Muscle of back (tissue), 11 donors: ENCODE measurements around the gene CYBB. TPM values are rescaled to one million over a fixed set of nuclear protein-coding genes. Genes with fewer than 3 reads are reported as not detected.

Experiments used
- DNase-seq, 3 donors: peaks; one replicate each; pipeline versions ENCODE4 v3.0.0 to v3.0.0-alpha.2; 2013
- polyA plus RNA-seq, 10 donors: library from polyadenylated mRNA; unstranded; fragments of 120-200 nt; gene quantifications; one replicate each; pipeline ENCODE4 v1.2.1, GENCODE V29; 2013; ENCODE audit not compliant: insufficient read length in 10 of 10

CYBB gene
- polyA plus RNA-seq, 10 donors, result 15.5 to 25.0 (median 20.4) TPM

DNA sequence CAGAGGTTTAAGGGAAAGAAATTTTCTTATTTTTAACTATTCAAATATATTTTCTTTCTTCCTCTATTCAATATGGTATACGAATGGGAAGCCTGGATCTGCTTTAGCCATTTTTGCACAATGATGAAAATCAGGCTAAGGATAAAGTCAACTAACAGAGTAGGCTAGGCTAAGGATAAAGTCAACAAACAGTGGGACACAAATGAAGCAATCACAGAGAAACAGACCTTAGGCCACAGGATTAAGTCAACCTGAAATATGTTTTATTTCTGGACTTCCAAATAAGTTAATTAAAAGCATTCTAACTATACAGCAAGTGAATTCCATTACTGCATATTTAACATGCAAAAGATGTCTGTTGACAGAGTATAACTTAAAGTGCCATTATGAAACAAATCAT, 50.5 kb downstream of the CYBB start:
- no peak for DNase-seq

DNA sequence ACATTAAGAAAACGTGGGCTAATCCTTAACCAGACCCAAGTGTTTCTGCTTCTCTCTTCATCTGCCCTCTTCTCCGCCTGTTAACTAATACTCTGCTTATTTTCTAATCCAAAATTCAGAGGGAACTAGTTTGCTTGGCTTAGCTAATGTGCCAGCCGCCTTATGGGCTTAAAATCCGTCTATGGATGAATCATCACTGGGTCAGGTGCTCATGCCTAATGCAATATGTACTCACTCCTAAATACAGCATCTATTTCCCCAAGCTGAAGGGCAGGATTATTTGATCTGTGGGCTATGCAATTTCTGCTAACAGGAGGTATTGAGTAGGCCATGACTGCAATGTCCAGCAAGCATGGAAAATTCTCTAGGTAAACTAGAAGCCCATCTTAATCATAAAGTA, 55.1 kb downstream of the CYBB start:
- DNase-seq, result no peak

DNA sequence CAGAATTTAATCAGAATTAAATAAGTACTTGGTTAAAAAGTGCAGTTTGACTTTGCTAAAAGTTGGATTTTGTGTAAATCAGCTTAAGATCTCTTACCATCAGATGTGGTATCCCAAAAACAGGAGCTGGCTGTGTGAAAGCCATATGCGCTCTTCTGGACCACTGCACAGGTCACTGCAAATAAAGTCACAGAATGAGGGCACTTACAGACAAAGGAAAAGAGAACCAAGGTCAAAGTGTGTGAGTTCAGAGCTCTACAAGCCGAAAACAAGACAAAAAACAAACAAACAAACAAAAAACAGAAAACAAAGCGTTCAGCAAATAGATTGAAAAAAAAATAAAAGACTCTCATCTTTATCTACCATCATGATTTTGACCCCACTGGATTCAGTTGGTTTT, 61.1 kb downstream of the CYBB start:
- DNase-seq, result no peak

DNA sequence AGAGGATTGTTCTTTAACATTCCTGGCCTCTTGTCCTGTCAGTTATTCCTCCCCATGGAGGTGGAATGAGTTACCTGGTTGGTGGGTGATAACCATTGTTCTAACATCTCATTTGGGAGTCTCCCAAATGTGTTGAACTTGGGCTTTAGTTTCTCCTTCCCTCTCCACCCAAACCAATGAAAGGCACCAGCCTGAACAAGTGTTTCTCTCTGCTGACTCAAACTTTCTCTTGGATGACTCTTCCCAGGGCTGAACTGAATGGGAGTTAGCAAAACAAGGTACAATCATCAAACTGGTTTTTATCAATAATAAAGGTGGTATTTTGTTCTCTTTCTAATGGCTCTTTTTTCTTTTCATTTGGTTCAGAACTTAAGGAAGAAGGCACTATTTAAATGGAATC, 64.8 kb downstream of the CYBB start:
- no peak for DNase-seq

DNA sequence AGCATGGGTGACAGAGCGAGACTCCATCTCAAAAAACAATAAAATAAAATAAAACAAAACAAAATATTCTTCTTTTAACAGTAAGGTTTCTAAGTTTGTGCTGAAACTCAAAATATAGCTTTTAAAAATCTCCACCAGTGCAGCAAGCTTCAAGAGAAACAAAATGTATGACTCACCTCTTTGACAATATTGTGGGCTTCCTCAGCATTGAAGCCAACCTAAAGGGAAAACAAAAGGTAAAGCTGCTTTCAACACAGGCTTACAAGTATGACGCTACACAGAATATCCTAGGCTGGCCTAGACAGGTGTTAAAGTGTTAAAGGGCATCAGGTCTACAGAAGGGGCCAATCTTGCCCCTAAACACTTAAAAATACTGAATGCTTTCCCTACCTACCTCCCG, 66.3 kb downstream of the CYBB start:
- DNase-seq, result peak in 1 of 3 donors; percentile 1

DNA sequence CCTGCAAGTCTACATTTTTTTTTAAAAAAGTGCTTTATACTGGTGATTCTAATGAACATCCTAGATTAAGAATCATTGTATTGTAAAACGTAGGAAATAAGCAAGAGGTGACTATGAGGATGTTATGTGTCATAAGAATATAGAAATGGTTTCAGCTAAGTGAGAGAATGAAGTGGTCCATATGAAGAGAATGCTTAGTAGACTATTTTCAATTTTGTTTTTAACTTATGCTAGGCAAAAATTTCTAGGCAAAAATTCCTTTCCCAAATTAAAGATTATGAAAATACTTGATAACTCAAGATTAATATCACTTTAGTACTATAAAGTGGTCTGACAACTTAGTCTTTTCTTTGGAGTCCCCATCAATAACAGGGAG, 66.7 kb downstream of the CYBB start:
- DNase-seq, result no peak

DNA sequence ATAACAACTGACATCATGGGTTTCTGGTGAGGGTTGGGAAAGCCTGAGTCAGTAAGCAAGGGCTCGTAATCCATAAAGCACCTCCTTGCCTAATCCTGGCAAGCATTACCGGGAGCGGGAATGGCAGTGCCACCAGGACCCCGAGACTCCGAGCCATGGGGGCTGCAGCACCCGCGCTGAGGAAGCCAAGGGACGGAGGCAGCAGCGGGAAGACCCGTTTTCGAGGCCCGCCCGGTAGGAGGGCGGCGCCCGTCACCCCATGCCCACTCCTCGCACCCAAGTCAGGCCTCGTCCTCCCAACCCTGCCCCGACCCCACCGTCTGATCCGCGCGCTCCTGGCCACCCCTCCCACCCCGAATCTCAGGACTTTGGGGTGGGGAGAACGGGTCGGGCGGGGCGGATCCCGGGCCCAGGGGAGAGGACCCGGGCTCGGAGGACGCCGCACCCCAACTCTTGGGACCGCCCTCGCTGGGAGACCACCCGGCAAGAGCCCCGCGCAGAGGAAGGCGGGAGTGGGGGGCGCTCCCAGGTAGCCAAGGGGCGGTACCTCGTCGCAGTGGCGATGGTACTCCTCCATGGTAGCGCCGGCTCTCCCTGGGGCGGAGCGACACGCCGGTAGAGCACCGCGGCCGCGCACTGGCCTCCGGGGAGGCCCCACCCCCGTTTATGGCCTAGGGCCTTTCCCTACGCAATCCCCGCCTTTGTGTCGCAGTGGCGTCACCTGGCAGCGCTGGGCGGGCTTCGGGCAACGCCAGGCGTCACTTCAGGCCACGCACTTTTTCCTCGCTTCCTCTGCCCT, 67.3 kb downstream of the CYBB start, which contains the start of gene DYNLT3:
Gene DYNLT3, minus strand, starts transcription at position 638 of the 799 bp plus-strand sequence. Its CDS starts 61 bp downstream, at position 577.
- DNase-seq, result peak; percentile 51 to 72 (median 51)

DNA sequence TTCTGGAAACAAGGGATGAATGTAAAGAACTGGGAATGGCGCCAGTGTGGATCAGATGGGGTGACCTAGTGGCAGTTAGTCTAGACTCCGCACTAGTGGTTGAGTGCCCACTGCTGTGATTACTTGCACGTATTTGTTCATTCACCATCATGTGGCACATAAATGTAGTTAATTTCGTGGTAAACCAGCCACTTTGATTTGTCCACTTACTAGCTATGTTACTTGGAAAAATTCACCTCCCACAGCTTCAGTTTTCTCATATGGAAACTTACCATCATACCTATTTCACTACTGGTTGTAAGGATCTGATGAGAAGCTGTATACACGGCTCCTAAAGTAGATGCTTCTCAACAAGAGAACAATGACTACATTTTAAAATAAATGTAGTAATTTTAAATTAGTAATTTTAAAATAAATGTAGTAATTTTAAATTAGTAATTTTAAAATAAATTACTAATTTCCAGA, 67.9 kb downstream of the CYBB start:
- no peak for DNase-seq

DNA sequence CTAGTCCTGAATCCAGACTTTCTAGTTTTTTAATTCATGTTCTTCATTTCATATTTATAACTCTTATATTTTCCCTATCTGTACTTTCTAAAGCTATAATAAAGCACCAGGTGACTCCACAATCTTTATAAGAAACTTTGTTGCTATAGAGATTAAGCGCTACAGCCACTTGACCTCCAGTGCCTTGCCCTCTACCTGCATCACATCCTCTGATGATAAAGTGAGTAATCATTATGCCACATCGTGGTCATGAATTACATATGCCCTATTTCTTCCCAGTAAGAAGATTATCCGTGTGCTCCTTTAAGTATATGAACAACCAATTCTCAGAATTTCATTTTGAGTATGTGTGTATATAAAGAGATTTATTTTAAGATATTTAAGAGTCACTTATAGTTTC, 74.3 kb downstream of the CYBB start:
- DNase-seq, result no peak

DNA sequence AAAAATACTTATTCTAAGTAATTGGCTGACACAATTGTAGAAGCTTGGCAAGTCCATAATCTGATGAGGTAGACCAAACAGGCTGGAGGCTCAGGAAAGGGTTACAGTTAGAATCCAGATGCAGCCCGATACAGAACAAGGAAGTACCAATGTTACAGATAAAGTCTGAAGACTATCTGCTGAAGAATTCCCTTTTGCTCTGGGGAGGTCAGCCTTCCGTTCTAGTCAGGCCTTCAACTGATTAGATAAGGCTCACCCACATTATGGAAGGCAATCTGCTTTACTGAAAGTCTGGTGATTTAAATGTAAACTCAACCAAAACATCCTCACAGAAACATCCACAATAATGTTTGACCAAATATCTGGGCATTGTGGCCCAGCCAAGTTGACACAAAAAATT, 74.9 kb downstream of the CYBB start:
- DNase-seq, result no peak

DNA sequence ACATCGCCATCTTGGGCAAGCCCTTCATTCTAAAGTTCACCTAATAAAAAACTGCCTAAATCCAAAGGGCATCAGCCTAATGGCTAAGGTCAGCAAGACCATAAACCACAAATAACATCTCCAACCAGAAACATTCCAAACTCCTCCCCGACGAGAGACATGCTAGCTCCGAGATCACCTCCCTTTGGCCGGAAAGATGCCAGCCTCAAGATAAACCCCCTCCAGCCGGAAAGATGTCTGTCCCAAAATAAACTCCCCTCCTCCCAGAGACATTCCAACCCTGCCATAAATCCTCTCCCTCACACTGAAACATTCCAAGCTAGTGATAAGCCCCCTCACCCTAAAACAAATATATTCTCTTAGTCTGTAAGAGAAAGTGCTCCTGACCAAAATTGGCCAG, 80.9 kb downstream of the CYBB start:
- DNase-seq, result no peak

DNA sequence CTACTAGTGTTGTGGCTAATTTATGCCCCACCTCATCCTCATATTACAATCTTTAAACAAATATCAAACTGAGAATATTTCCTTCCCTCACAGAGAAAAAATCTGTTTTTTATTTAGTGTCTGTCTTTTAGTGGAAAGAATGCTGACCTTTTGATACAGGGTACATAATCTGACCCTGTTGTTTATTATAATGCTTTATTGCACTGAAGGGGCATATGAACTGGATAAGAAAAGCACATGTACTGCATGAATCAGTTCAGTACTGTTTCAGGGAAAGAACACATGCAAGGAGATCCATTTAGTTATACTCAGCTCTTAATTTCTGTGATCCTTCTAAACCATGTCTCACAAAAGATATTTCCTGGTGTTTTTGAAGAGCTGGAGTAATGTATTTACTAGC, 83.0 kb downstream of the CYBB start:
- DNase-seq, result no peak

Other genes starting within 250 kb of the CYBB start
- under 1 TPM; 0.19 to 0.54 (median 0.38) TPM for gene LANCL3, start 208.4 kb upstream of the CYBB start, polyA plus RNA-seq
- gene XK, start 94.3 kb upstream of the CYBB start, polyA plus RNA-seq, result 10 to 100 TPM in 3 of 10 donors, 1 to 10 TPM in 7; 4.4 to 11.9 (median 7.6) TPM
- gene DYNLT3, start 67.5 kb downstream of the CYBB start, polyA plus RNA-seq, result 10 to 100 TPM in 7 of 10 donors, 1 to 10 TPM in 3; 9.4 to 13.3 (median 11.0) TPM
- under 1 TPM; 0.05 to 0.26 (median 0.15) TPM for gene SYTL5, start 226.5 kb downstream of the CYBB start, polyA plus RNA-seq